Choroid plexus epithelial cell (primary cell): ENCODE data around the gene PFDN6.

Experiments used
- DNase-seq: peaks from one replicate; pipeline ENCODE4 v3.0.0-alpha.2; 2010; ENCODE audit warnings: low read depth
- H3K4me3 ChIP-seq: 2 replicates; pipeline ENCODE4 v1.5.1; 2011; ENCODE audit warnings: low read depth, mild to moderate bottlenecking, control low read depth, low read length, moderate library complexity
- TF ChIP-seq, protein P1 (sequence below): conservative IDR thresholded peaks from 2 replicates; pipeline ENCODE4 v1.5.1; 2011; ENCODE audit warnings: low read depth, mild to moderate bottlenecking, control low read depth, inconsistent platforms, low read length, moderate library complexity

PFDN6 gene

DNA sequence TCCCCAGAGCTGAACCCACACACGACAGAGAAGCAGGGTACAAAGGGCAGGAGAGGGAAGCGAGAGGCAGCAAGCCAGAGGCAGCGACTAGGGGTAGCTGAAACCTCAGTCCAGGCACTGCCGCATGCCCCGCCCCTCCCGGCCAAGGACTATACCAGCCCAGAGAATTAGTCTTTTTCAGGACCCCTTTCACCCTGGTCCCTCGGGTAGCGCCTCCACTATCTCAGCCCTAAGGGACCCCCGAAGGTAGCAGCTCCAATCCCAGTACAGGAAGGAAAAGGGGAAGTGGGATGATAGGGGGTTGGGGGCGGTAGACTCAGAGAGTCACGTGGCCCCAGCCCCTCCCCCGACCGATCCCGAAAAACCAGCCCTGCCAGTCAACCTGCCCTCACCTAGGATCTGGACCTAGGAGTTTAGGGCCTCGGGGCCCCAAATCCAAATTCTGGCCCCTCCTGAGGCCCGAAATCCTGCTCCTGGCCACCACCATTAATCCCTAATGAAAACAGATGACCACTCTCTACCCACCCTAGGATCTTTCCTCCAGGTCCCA lies 8.1 kb downstream of the PFDN6 start:
- TF ChIP-seq, protein P1, sequence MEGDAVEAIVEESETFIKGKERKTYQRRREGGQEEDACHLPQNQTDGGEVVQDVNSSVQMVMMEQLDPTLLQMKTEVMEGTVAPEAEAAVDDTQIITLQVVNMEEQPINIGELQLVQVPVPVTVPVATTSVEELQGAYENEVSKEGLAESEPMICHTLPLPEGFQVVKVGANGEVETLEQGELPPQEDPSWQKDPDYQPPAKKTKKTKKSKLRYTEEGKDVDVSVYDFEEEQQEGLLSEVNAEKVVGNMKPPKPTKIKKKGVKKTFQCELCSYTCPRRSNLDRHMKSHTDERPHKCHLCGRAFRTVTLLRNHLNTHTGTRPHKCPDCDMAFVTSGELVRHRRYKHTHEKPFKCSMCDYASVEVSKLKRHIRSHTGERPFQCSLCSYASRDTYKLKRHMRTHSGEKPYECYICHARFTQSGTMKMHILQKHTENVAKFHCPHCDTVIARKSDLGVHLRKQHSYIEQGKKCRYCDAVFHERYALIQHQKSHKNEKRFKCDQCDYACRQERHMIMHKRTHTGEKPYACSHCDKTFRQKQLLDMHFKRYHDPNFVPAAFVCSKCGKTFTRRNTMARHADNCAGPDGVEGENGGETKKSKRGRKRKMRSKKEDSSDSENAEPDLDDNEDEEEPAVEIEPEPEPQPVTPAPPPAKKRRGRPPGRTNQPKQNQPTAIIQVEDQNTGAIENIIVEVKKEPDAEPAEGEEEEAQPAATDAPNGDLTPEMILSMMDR = no peak
- no peak for DNase-seq
- peak overlapping the region; percentile 92 for H3K4me3 ChIP-seq

DNA sequence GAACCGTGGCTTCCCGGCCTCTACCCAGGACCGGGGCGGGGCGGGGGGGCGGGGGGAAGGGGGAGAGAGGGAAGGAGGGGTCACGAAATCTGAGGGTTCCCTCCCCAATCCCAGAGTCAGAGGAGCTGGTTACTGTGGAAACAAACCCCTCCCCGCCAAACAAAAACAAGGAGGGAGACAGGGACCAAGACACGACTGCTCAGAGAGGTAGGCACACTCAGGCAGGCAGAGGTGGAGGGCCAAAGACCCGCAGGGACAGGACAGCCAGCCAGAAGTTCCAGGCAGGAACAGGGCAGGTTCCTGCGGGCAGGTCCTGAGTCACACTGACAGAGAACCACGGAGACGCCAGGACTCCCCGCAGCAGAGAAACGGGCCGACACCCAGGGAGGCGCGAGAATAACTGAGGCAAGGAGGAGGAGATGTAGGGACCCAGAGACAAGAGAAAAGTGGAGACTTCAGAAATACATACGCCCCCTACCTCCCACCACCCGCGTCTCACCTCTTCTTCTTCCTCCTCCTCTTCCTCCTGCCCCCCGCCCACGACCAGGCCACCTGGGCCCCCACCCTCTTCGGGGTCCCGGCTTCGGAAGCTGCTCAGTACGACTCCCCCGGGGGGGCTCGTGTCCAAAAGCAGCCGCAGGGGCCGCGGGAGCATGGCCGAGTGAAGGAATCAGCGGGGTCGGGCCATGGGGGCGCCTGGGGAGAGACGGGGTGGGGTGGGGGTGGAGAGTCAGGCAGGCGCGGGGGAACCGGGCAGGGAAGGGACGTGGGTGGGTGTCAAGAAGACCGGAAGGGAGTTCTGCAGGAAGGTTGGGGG lies 8.8 kb downstream of the PFDN6 start:
- H3K4me3 ChIP-seq = peak overlapping the region; percentile 92
- TF ChIP-seq, protein P1 = peak; percentile 19
- DNase-seq = peak; percentile 81

DNA sequence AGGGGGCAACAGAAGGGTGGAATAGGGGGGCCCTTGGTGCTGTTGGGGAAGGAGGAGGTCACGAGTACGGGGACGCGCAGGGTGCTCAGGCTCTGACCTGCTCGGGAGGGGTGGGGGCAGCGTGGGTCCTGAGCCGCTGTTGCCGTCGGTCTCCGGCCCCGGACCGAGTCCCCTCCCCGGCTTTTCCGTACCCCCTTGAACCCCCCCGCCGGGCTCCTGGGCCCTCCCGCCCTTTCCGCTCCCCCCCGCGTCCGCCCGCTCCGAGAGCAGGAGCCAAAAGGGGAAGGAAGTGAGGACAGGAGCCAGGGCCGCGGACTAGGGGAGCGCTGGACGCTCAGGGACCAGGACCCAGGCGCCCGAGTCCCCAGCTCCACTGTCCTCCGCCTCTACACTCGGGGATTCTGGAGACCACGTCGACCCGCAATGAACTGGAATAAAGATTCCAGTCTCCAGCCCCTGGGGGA lies 9.4 kb downstream of the PFDN6 start, which contains the start of gene RGL2:
TSS of gene RGL2 (minus strand) at position 170 of the 464 bp plus-strand sequence. CDS start 332 bp downstream, outside the sequence.
- peak within 1 kb of the TSS; percentile 92 for H3K4me3 ChIP-seq
- TF ChIP-seq, protein P1 = no peak
- DNase-seq = peak; percentile 55

GRCh38 chr6:33299237-33299944 lies 10.0 kb downstream of the PFDN6 start:
- DNase-seq = peak; percentile 95
- TF ChIP-seq, protein P1 = peak; percentile 82
- peak overlapping the region; percentile 92 for H3K4me3 ChIP-seq

- no peak overlapping the region for H3K4me3 ChIP-seq
- TF ChIP-seq, protein P1 = no peak
- DNase-seq = no peak
Observed at GRCh38 chr6:33301877-33302276, 12.5 kb downstream of the PFDN6 start.

DNA sequence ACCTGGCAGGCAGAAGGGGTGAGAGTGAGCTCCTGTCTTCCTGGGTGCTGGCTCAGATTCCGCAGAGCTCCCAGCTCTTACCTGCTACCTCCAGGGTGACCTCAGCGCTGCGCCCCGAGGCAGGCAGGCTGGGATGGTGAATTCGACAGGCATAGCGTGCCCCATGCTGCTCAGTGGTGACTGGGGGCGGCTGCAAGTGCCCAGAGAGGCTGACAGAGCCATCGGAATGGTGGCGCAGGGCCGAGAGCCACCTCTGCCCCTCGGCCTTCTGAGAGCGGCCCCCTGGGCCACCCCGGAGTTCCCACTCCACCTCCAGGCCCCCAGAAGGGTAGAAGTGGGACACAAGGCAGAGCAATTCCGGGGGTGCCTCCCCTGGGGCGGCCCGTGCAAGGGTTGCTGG lies 14.8 kb downstream of the PFDN6 start:
- DNase-seq = no peak
- no peak overlapping the region for H3K4me3 ChIP-seq
- TF ChIP-seq, protein P1 = no peak
